Peyer's patch (tissue), 4 donors: ENCODE data around the gene MPP2. TPM values are rescaled to one million over a fixed set of nuclear protein-coding genes. Genes with fewer than 3 reads are reported as not detected.
"Not testable (repeated sequence)": the region's sequence is repeated elsewhere in the genome, so short reads cannot be mapped to it uniquely, and the experiment has no call there.

Experiments
- DNase-seq, 3 donors: peaks; one replicate each; pipeline ENCODE4 v3.0.0-alpha.2; 2017 to 2019
- H3K27ac ChIP-seq, 4 donors: fragments of 200-600 bp; sonication (generic); one replicate each; pipeline ENCODE4 v1.5.1; 2016 to 2019
- H3K27me3 ChIP-seq, 2 donors: fragments of 200-600 bp; sonication (generic); one replicate each; pipeline ENCODE4 v1.5.1; 2019
- H3K36me3 ChIP-seq, 3 donors: fragments of 200-600 bp; sonication (generic); one replicate each; pipeline ENCODE4 v1.5.1; 2016 to 2019
- H3K4me1 ChIP-seq, 4 donors: fragments of 200-600 bp; sonication (generic); one replicate each; pipeline ENCODE4 v1.5.1; 2016 to 2019
- H3K4me3 ChIP-seq, 4 donors: fragments of 200-600 bp; sonication (generic); 1 replicate in 3 of 4; 2 replicates in 1 of 4; pipeline ENCODE4 v1.5.1; 2016 to 2019; ENCODE audit warnings: mild to moderate bottlenecking in 1 of 4
- H3K9me3 ChIP-seq, 4 donors: fragments of 200-600 bp; sonication (generic); one replicate each; pipeline ENCODE4 v1.5.1; 2016 to 2019; ENCODE audit warnings: mild to moderate bottlenecking in 1 of 4
- CTCF ChIP-seq, 6 experiments: fragments of 450-650 bp in 4 of 6; fragments of 200-600 bp in 2 of 6; sonication (generic) in 1 of 6; IDR thresholded peaks; one replicate each; pipeline ENCODE4 v1.5.1; 2017 to 2019; ENCODE audit warnings: antibody characterized with exemption in 6 of 6, mild to moderate bottlenecking in 3 of 6, moderate library complexity in 1 of 6
- POLR2A ChIP-seq, 2 donors: fragments of 450-650 bp; IDR thresholded peaks; one replicate each; pipeline ENCODE4 v1.5.1; 2017; ENCODE audit warnings: antibody characterized with exemption in 2 of 2, mild to moderate bottlenecking in 2 of 2, moderate library complexity in 2 of 2
- total RNA-seq, 4 donors: library from RNA; depleted of rRNA; stranded (reverse); fragments of >200 nt; gene quantifications; one replicate each; pipeline ENCODE4 v1.1.0, GENCODE V29; 2016

Gene MPP2
- total RNA-seq, 4 donors from 2014 or later: 0.53 to 1.3 (median 1.2) TPM; not detected in 1

GRCh38 chr17:43945074-43945829, 37.9 kb upstream of the MPP2 start:
- Histone ChIP-seq H3K27me3 (no peaks in the 10 kb centered on the region), H3K27ac (no peak overlapping the region), H3K36me3 (no peaks in the 10 kb centered on the region), H3K4me3 (no peak overlapping the region), H3K4me1 (no peaks in the 10 kb centered on the region), H3K9me3 (no peaks in the 10 kb centered on the region)
- no peak for DNase-seq
- no peak for TF ChIP-seq POLR2A (IDR thresholded peaks at IDR 0.05)
- TF ChIP-seq CTCF (IDR thresholded peaks at IDR 0.05): no peak

- Histone ChIP-seq H3K9me3 (no peaks in the 10 kb centered on the region), H3K4me3 (no peak within 1 kb of the TSS), H3K27ac (no peak within 1 kb of the TSS), H3K36me3 (no peaks in the 10 kb centered on the region), H3K27me3 (no peaks in the 10 kb centered on the region), H3K4me1 (peaks cover 0 to 11% (median 5%) of the 10 kb centered on the region in 4 donors)
- no peak for DNase-seq
- no peak for TF ChIP-seq POLR2A (IDR thresholded peaks at IDR 0.05)
- no peak for TF ChIP-seq CTCF (IDR thresholded peaks at IDR 0.05)
Measured at GRCh38 chr17:43942051-43942685, 34.8 kb upstream of the MPP2 start, which contains the start of gene PPY. TSS of gene PPY (minus strand) at chr17:43942476. CDS start at chr17:43941654, 822 bp downstream.

- peaks cover 0 to 11% (median 5%) of the 10 kb centered on the region in 4 donors for H3K4me1 ChIP-seq
- no peak overlapping the region for H3K4me3 ChIP-seq
- H3K27ac ChIP-seq: no peak overlapping the region
- H3K27me3 ChIP-seq: no peaks in the 10 kb centered on the region
- H3K36me3 ChIP-seq: no peaks in the 10 kb centered on the region
- no peak for DNase-seq
- peak in 1 of 6 experiments; percentile 17 for TF ChIP-seq CTCF (IDR thresholded peaks at IDR 0.05)
- no peak for TF ChIP-seq POLR2A (IDR thresholded peaks at IDR 0.05)
- no peaks in the 10 kb centered on the region for H3K9me3 ChIP-seq
Measured at GRCh38 chr17:43940630-43941029, 33.3 kb upstream of the MPP2 start.

- Histone ChIP-seq H3K27ac (no peak overlapping the region), H3K36me3 (no peaks in the 10 kb centered on the region), H3K4me1 (peaks cover 0 to 11% (median 5%) of the 10 kb centered on the region in 4 donors), H3K4me3 (no peak overlapping the region), H3K27me3 (no peaks in the 10 kb centered on the region), H3K9me3 (no peaks in the 10 kb centered on the region)
- DNase-seq: no peak
- TF ChIP-seq POLR2A (IDR thresholded peaks at IDR 0.05) (no peak), CTCF (IDR thresholded peaks at IDR 0.05) (no peak)
Measured at GRCh38 chr17:43939886-43940285, 32.5 kb upstream of the MPP2 start.

- not testable (repeated sequence) for H3K27ac ChIP-seq, H3K9me3 ChIP-seq, H3K27me3 ChIP-seq, DNase-seq, H3K4me3 ChIP-seq, H3K36me3 ChIP-seq
- H3K4me1 ChIP-seq: peaks cover 0 to 11% (median 5%) of the 10 kb centered on the region in 4 donors
Measured at GRCh38 chr17:43939452-43939851, 32.1 kb upstream of the MPP2 start.

GRCh38 chr17:43938838-43939182, 31.5 kb upstream of the MPP2 start:
- Histone ChIP-seq H3K27ac (no peak overlapping the region), H3K36me3 (no peaks in the 10 kb centered on the region), H3K4me3 (peak overlapping the region in 1 of 4 donors; percentile 41), H3K9me3 (no peaks in the 10 kb centered on the region), H3K4me1 (peaks cover 0 to 11% (median 5%) of the 10 kb centered on the region in 4 donors), H3K27me3 (no peaks in the 10 kb centered on the region)
- TF ChIP-seq CTCF (IDR thresholded peaks at IDR 0.05): no peak
- TF ChIP-seq POLR2A (IDR thresholded peaks at IDR 0.05): no peak
- DNase-seq: no peak
